ENCODE results near the gene PNPLA7.

DNA sequence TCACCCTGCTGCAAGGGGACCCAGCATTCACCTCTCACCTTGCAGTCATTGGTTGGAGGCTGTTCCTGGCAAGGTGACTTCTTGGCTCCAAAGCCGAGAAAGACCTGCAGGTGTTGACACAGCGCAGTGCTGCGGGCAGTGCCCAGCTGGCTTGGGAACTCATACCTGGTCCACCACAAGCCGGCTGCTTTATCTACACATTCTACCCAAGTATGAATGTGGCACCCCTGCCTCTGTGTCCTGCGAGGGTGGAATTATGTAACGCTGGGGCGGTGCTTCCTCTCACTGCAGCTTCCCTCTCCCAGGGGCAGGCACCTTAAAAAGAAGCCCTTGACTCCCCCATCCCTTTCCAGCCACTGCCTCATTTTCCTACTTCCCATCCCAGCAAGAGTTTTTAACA, 42.6 kb upstream of the PNPLA7 start:
- TF ChIP-seq EZH2 (IDR thresholded peaks at IDR 0.05) (no peak), CEBPB (IDR thresholded peaks at IDR 0.05; ENCODE audit: low read depth) (no peak), SRF (IDR thresholded peaks at IDR 0.05; ENCODE audit: low read depth) (no peak), TCF7L2 (IDR thresholded peaks at IDR 0.05; ENCODE audit: borderline replicate concordance, extremely low read depth, insufficient read depth, insufficient read length) (no peak), YY1 (IDR thresholded peaks at IDR 0.05; ENCODE audit: extremely low read depth, insufficient replicate concordance, low read depth, low read length) (no peak), REST (IDR thresholded peaks at IDR 0.05; ENCODE audit: low read depth) (no peak), RAD21 (IDR thresholded peaks at IDR 0.05; ENCODE audit: low read depth) (no peak)
- TF ChIP-seq, protein P1, sequence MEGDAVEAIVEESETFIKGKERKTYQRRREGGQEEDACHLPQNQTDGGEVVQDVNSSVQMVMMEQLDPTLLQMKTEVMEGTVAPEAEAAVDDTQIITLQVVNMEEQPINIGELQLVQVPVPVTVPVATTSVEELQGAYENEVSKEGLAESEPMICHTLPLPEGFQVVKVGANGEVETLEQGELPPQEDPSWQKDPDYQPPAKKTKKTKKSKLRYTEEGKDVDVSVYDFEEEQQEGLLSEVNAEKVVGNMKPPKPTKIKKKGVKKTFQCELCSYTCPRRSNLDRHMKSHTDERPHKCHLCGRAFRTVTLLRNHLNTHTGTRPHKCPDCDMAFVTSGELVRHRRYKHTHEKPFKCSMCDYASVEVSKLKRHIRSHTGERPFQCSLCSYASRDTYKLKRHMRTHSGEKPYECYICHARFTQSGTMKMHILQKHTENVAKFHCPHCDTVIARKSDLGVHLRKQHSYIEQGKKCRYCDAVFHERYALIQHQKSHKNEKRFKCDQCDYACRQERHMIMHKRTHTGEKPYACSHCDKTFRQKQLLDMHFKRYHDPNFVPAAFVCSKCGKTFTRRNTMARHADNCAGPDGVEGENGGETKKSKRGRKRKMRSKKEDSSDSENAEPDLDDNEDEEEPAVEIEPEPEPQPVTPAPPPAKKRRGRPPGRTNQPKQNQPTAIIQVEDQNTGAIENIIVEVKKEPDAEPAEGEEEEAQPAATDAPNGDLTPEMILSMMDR (IDR thresholded peaks at IDR 0.05 in 2 of 3, conservative IDR thresholded peaks at IDR 0.05 in 1 of 3; ENCODE audit: borderline replicate concordance in 1 of 3, insufficient read depth in 1 of 3, low read depth in 2 of 3, low read length in 2 of 3), result no peak
